NT2/D1 (cell line): ENCODE data around the gene MDK.

Experiments
- YY1 ChIP-seq: IDR thresholded peaks from 2 replicates; pipeline ENCODE4 v1.6.1; 2011; ENCODE audit not compliant: insufficient read length, insufficient read depth
- ZNF274 ChIP-seq: IDR thresholded peaks from 2 replicates; pipeline ENCODE4 v1.6.1; 2011; ENCODE audit warnings: mild to moderate bottlenecking, low read depth, low read length

DNA sequence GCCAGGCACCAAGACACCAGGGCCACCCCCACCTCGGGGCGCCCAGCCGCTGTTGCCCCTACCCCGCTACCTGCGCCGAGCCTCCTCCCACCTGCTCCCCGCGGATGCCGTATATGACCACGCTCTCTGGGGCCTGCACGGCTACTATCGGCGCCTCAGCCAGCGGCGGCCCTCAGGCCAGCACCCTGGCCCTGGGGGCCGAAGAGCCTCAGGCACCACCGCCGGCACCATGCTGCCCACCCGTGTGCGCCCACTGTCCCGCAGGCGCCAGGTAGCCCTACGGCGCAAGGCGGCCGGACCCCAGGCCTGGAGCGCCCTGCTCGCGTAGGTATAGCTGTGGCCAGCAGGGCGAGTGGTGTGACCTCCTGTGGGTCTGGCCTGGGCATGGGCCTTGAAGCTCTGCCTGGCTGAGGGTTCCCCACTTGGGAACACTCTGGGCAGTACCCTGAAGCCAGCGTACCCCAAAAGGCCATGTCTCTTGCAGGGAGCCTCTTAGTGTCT, 14.8 kb upstream of the MDK start:
- TF ChIP-seq YY1 (no peak), ZNF274 (no peak)
